ENCODE data around the gene CDH1.

DNA sequence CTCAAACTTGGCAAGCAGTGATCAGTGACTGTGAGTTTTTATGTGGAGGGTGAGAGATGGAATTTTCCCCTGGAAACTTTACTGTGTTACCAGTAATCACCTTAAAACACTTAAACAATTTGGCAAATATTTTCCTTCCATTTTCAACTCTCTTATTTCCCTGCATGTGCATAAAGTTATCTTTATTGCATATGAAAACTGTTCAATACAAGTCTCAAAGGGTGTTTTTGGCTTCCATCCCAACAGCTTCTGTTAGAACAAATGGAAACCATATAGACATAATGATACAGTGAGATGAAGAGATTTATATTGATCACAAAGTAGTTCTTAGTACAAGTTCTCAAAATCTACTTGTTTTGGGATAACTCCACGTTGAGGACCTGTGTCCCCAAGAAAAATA is 69.9 kb downstream of the CDH1 start:
- TF ChIP-seq, protein P1, sequence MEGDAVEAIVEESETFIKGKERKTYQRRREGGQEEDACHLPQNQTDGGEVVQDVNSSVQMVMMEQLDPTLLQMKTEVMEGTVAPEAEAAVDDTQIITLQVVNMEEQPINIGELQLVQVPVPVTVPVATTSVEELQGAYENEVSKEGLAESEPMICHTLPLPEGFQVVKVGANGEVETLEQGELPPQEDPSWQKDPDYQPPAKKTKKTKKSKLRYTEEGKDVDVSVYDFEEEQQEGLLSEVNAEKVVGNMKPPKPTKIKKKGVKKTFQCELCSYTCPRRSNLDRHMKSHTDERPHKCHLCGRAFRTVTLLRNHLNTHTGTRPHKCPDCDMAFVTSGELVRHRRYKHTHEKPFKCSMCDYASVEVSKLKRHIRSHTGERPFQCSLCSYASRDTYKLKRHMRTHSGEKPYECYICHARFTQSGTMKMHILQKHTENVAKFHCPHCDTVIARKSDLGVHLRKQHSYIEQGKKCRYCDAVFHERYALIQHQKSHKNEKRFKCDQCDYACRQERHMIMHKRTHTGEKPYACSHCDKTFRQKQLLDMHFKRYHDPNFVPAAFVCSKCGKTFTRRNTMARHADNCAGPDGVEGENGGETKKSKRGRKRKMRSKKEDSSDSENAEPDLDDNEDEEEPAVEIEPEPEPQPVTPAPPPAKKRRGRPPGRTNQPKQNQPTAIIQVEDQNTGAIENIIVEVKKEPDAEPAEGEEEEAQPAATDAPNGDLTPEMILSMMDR (IDR thresholded peaks at IDR 0.05): no peak
- no peak for TF ChIP-seq POLR2A (IDR thresholded peaks at IDR 0.05)

Measured in uterus (tissue), 2 donors.